Measurements from ENCODE around the gene NRDE2.

Gene NRDE2

DNA sequence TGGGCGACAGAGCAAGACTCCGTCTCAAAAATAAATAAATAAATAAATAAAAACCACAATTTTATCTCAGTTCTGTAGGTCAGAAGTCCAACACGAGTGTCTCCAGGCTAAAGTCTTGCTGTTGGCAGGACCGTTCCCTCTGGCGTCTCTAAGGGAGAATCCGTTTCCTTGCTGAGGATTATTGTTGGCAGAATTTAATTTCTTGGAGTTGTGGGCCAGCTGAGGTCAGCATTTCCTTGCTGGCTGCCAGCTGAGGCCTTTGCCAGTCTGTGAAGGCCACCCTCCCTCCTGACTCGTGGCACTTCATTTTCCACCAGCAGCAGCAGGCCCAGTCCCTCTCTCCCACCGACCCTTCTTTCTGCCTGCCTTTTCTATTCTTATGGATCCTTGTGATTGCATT, 58.2 kb downstream of the NRDE2 start:
- no peak overlapping the region for H3K27ac ChIP-seq (ENCODE audit: poor library complexity, severe bottlenecking)
- ATAC-seq (ENCODE audit: low read depth) (no peak), DNase-seq (ENCODE audit: low spot score) (no peak)
- no peak overlapping the region for H3K4me3 ChIP-seq (ENCODE audit: severe bottlenecking)
- H3K27me3 ChIP-seq (ENCODE audit: insufficient read depth, poor library complexity, severe bottlenecking): no peaks in the 10 kb centered on the region
- peaks cover 5% of the 10 kb centered on the region for H3K4me1 ChIP-seq (ENCODE audit: insufficient read depth, poor library complexity, severe bottlenecking)
- no peaks in the 10 kb centered on the region for H3K9me3 ChIP-seq (ENCODE audit: severe bottlenecking)
- TF ChIP-seq, protein P1, sequence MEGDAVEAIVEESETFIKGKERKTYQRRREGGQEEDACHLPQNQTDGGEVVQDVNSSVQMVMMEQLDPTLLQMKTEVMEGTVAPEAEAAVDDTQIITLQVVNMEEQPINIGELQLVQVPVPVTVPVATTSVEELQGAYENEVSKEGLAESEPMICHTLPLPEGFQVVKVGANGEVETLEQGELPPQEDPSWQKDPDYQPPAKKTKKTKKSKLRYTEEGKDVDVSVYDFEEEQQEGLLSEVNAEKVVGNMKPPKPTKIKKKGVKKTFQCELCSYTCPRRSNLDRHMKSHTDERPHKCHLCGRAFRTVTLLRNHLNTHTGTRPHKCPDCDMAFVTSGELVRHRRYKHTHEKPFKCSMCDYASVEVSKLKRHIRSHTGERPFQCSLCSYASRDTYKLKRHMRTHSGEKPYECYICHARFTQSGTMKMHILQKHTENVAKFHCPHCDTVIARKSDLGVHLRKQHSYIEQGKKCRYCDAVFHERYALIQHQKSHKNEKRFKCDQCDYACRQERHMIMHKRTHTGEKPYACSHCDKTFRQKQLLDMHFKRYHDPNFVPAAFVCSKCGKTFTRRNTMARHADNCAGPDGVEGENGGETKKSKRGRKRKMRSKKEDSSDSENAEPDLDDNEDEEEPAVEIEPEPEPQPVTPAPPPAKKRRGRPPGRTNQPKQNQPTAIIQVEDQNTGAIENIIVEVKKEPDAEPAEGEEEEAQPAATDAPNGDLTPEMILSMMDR (IDR thresholded peaks at IDR 0.05; ENCODE audit: poor library complexity, severe bottlenecking): no peak
- H3K36me3 ChIP-seq (ENCODE audit: low read depth): peaks cover 51% of the 10 kb centered on the region

DNA sequence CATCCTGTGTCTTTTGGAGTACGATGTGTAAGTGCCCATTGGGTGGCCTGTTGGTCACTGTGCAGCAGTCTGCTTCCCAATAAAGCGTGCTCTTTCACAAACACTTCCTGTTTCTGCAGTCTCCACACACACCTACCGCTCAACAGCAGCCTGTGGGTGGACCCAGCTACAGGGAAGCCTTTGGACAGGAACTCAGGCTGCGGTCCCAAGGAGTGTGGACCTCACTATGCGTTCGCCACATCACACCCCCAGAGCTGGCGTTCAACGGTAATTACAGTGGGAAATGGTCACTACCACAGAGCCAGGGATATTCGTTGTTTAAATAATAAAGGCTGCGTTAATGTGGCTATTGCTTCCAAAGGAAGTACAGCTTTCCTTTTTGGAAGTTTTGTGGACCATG, 59.2 kb downstream of the NRDE2 start:
- no peak overlapping the region for H3K4me3 ChIP-seq (ENCODE audit: severe bottlenecking)
- no peaks in the 10 kb centered on the region for H3K9me3 ChIP-seq (ENCODE audit: severe bottlenecking)
- TF ChIP-seq, protein P1 (IDR thresholded peaks at IDR 0.05; ENCODE audit: poor library complexity, severe bottlenecking): no peak
- H3K36me3 ChIP-seq (ENCODE audit: low read depth): peaks cover 61% of the 10 kb centered on the region
- no peak for DNase-seq (ENCODE audit: low spot score)
- ATAC-seq (ENCODE audit: low read depth): no peak
- H3K27ac ChIP-seq (ENCODE audit: poor library complexity, severe bottlenecking): no peak overlapping the region
- no peaks in the 10 kb centered on the region for H3K27me3 ChIP-seq (ENCODE audit: insufficient read depth, poor library complexity, severe bottlenecking)
- peaks cover 5% of the 10 kb centered on the region for H3K4me1 ChIP-seq (ENCODE audit: insufficient read depth, poor library complexity, severe bottlenecking)

DNA sequence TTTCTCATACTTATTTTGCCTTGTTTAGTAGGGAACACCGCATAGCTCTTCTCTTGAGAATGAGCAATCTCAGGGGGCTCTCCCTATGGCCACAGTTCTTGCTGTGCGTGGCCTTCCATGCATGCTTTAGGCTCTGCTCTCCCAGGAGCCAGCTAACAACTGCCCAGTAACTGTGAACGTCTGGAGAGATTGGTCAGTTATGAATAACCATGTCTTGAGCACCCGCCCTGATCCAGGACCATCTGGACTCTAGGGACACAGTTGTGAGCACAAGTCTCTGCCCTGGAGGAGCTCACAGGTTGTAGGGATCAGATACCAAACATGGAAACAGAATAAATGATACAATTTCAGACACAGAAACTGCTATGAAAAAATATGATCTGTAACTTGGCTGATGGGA, 63.3 kb downstream of the NRDE2 start:
- TF ChIP-seq, protein P1 (IDR thresholded peaks at IDR 0.05; ENCODE audit: poor library complexity, severe bottlenecking): no peak
- Histone ChIP-seq H3K9me3 (ENCODE audit: severe bottlenecking) (no peaks in the 10 kb centered on the region), H3K4me1 (ENCODE audit: insufficient read depth, poor library complexity, severe bottlenecking) (no peaks in the 10 kb centered on the region), H3K36me3 (ENCODE audit: low read depth) (peaks cover 100% of the 10 kb centered on the region), H3K27ac (ENCODE audit: poor library complexity, severe bottlenecking) (no peak overlapping the region), H3K27me3 (ENCODE audit: insufficient read depth, poor library complexity, severe bottlenecking) (no peaks in the 10 kb centered on the region), H3K4me3 (ENCODE audit: severe bottlenecking) (no peak overlapping the region)
- no peak for DNase-seq (ENCODE audit: low spot score)
- ATAC-seq (ENCODE audit: low read depth): no peak

DNA sequence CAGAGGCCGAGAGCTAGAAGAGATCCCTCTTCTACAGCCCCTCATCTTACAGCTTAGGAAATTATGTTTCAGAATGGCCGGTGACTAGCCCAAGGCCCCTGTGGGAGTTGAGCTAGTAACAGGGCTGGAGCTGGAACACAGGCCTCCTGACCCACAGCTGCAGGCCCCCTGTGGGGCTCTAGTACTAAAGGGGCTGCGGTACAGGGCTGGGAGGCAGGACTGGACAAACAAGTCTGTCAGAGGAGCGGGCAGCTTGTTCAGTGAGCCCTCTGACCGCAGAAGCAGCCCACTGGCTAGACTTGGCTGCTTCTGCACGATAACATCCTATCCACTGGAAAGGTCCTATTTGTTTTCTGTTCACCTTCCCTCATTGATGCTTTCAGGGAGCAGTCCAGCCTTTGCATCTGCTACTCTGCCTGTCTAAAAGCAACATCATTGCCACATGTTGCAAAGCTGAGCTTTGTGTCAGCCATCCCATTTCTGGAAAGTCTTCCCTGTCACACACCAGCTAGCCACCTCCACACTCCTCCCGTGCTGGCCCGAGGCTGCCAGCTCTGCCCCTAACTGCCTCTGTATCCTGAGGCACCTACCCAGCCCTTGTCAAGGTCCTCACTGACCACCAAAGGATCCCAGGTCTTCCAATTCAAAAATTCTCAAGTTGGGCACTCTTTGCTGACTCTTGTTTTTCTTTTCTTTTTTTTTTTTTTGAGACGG, 65.1 kb downstream of the NRDE2 start:
- H3K4me3 ChIP-seq (ENCODE audit: severe bottlenecking): no peak overlapping the region
- peaks cover 96% of the 10 kb centered on the region for H3K36me3 ChIP-seq (ENCODE audit: low read depth)
- TF ChIP-seq, protein P1 (IDR thresholded peaks at IDR 0.05; ENCODE audit: poor library complexity, severe bottlenecking): no peak
- H3K27ac ChIP-seq (ENCODE audit: poor library complexity, severe bottlenecking): no peak overlapping the region
- H3K4me1 ChIP-seq (ENCODE audit: insufficient read depth, poor library complexity, severe bottlenecking): no peaks in the 10 kb centered on the region
- H3K27me3 ChIP-seq (ENCODE audit: insufficient read depth, poor library complexity, severe bottlenecking): no peaks in the 10 kb centered on the region
- no peak; the same call in 2 of the 3 replicates for ATAC-seq (ENCODE audit: low read depth)
- H3K9me3 ChIP-seq (ENCODE audit: severe bottlenecking): no peaks in the 10 kb centered on the region
- DNase-seq (ENCODE audit: low spot score): no peak

DNA sequence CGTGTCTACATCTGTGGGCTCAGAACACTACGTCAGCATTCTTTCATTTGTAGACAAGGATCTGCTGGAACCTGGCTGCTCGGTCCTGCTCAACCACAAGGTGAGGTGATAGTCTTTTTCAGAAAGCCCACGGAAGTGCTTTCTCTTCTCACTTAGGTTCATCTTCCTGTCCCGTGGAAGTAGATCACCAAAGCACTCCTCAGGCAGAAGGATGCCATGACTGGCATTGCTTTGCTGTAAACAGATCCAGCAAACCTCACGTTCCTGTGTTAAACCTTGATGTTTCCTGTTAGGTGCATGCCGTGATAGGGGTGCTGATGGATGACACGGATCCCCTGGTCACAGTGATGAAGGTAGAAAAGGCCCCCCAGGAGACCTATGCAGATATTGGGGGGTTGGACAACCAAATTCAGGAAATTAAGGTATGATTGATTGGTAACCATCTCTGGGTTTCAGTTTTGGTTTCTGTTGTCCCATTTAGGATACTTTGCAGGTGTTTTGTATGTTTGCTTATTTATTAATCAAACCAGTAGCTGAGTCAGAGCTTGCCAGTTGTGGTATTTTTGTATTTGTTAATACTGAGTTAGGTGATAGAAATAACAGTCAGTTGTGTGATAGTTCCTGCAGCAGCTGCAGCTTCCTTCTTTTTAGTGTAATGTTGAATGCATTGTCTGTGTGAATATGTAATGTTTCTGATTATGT, 67.8 kb downstream of the NRDE2 start:
- no peak overlapping the region for H3K4me3 ChIP-seq (ENCODE audit: severe bottlenecking)
- no peaks in the 10 kb centered on the region for H3K9me3 ChIP-seq (ENCODE audit: severe bottlenecking)
- TF ChIP-seq, protein P1 (IDR thresholded peaks at IDR 0.05; ENCODE audit: poor library complexity, severe bottlenecking): no peak
- H3K27me3 ChIP-seq (ENCODE audit: insufficient read depth, poor library complexity, severe bottlenecking): no peaks in the 10 kb centered on the region
- no peak overlapping the region for H3K27ac ChIP-seq (ENCODE audit: poor library complexity, severe bottlenecking)
- DNase-seq (ENCODE audit: low spot score) (no peak), ATAC-seq (ENCODE audit: low read depth) (no peak)
- no peaks in the 10 kb centered on the region for H3K4me1 ChIP-seq (ENCODE audit: insufficient read depth, poor library complexity, severe bottlenecking)
- peaks cover 96% of the 10 kb centered on the region for H3K36me3 ChIP-seq (ENCODE audit: low read depth)
